Panc1 (cell line): ENCODE measurements around the gene PAK2. TPM values are rescaled to one million over a fixed set of nuclear protein-coding genes. Genes with fewer than 3 reads are reported as not detected.
"Not testable (repeated sequence)": the region's sequence is repeated elsewhere in the genome, so short reads cannot be mapped to it uniquely, and the experiment has no call there.

Experiments
- ATAC-seq: fragments of 200-7000 bp; cut with Tn5 transposase; 2 replicates; pipeline ENCODE4 v1.9.1; 2020; ENCODE audit warnings: mild to moderate bottlenecking, moderate library complexity
- BruUV-seq: library from RNA; stranded (reverse); fragments of 400-500 nt; replicated peaks from 2 replicates; lab custom pipeline; 2021; lab: Mats Ljungman, UMichigan
- CTCF ChIA-PET: fragments of 300-600 bp; sonication (Branson Sonifier 250); formaldehyde crosslinking; loops from one replicate; lab custom pipeline; 2022; ENCODE audit warnings: antibody characterized with exemption; lab: Charles Lee
- POLR2A ChIA-PET: fragments of 300-600 bp; sonication (Branson Sonifier 250); formaldehyde crosslinking; loops from one replicate; lab custom pipeline; 2022; ENCODE audit warnings: antibody characterized with exemption; lab: Charles Lee
- DNase-seq: peaks from one replicate; pipeline ENCODE4 v3.0.0-alpha.2; 2010; ENCODE audit warnings: low read depth, low spot score
- H3K27ac ChIP-seq: 2 replicates; pipeline ENCODE4 v1.5.1; 2011; ENCODE audit warnings: mild to moderate bottlenecking, low read length, inconsistent platforms
- H3K27me3 ChIP-seq: fragments of 200-500 bp; sonication (Bioruptor generic); 2 replicates; pipeline ENCODE4 v1.6.0; 2014; ENCODE audit warnings: low read length, inconsistent platforms; ENCODE audit not compliant: control insufficient read depth, insufficient read depth
- H3K36me3 ChIP-seq: fragments of 200-500 bp; sonication (Bioruptor generic); 2 replicates; pipeline ENCODE4 v1.5.1; 2014; ENCODE audit warnings: inconsistent platforms, mild to moderate bottlenecking, low read length, moderate library complexity; ENCODE audit not compliant: control insufficient read depth, insufficient read depth
- H3K4me1 ChIP-seq: 2 replicates; pipeline ENCODE4 v1.5.1; 2011; ENCODE audit warnings: inconsistent platforms, mild to moderate bottlenecking, low read length, moderate library complexity; ENCODE audit not compliant: control insufficient read depth, insufficient read depth
- H3K4me3 ChIP-seq, 2 experiments: 2 replicates each; pipeline ENCODE4 v1.5.1; 2011 to 2012; ENCODE audit warnings: low read depth in 2 of 2, low read length in 2 of 2, mild to moderate bottlenecking in 2 of 2, inconsistent platforms in 1 of 2, moderate library complexity in 1 of 2
- H3K9me3 ChIP-seq: fragments of 200-500 bp; sonication (Bioruptor generic); 2 replicates; pipeline ENCODE4 v1.5.1; 2014; ENCODE audit warnings: low read depth, mild to moderate bottlenecking, inconsistent platforms, low read length, moderate library complexity; ENCODE audit not compliant: control insufficient read depth, insufficient read depth
- CTCF ChIP-seq: fragments of 450-650 bp; IDR thresholded peaks from 2 replicates; pipeline ENCODE4 v1.5.1; 2017; ENCODE audit warnings: mild to moderate bottlenecking
- POLR2AphosphoS5 ChIP-seq: IDR thresholded peaks from 2 replicates; pipeline ENCODE4 v1.6.1; 2012; ENCODE audit warnings: mild to moderate bottlenecking, low read depth, low read length, moderate library complexity
- REST ChIP-seq, 2 experiments: IDR thresholded peaks; 2 replicates each; pipeline ENCODE4 v1.6.1; 2011 to 2012; ENCODE audit warnings: low read depth in 2 of 2, control low read depth in 1 of 2, low read length in 1 of 2, mild to moderate bottlenecking in 1 of 2, moderate library complexity in 1 of 2; ENCODE audit not compliant: insufficient read depth in 1 of 2
- SIN3A ChIP-seq: IDR thresholded peaks from 2 replicates; pipeline ENCODE4 v1.6.1; 2012; ENCODE audit warnings: low read depth, mild to moderate bottlenecking, low read length, moderate library complexity, borderline replicate concordance; ENCODE audit not compliant: insufficient read depth
- TCF7L2 ChIP-seq: IDR thresholded peaks from 2 replicates; pipeline ENCODE4 v1.6.1; 2011; ENCODE audit warnings: mild to moderate bottlenecking, low read depth, low read length, inconsistent platforms
- in situ Hi-C: cut with HindIII; loops from 2 replicates; pipeline ENCODE4 v1.10.0; 2016; ENCODE audit warnings: low sequenced_read_pairs, low pct_unique_long_range_greater_than_20kb
- intact Hi-C: fragments of 100-400 bp; cut with micrococcal nuclease; formaldehyde crosslinking; loops from one replicate; pipeline ENCODE4 v1.10.0; 2022; ENCODE audit not compliant: unreplicated experiment
- total RNA-seq: library from RNA; stranded (reverse); gene quantifications from one replicate; pipeline ENCODE4 v1.2.1, GENCODE V29; 2021; ENCODE audit not compliant: unreplicated experiment

The PAK2 gene
- total RNA-seq, 1 experiment from 2014 or later: 185 TPM

DNA sequence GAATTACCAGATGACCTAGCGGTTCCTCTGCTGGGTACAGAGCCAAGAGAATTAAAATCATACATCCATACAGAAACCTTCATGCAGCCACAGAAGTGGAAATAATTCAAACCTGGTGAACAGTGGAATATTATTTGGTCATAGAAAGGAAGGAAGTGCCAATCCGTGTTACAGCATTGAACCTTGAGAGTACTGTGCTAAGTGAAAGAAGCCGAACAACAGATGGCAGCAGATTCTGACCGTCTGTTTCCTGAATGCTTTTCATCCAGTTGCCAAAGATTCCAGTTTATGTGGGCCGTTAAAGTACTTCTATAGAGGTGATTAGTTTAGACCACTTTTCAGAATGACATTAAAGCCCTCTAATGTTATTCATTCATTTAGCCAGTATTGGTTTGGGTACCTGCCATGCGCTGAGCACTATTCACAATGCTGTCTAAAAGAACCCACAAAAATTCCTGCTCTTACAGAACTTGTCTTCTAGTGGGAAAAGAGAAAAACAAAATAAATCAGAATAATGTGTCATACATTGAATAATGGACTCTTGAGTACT lies 82.2 kb downstream of the PAK2 start:
- ChIA-PET POLR2A (no interaction called here), CTCF (no interaction called here)
- no peak for DNase-seq
- TF ChIP-seq POLR2AphosphoS5 (no peak), CTCF (no peak), SIN3A (no peak)
- TSS peak; percentile 8 for BruUV-seq
- H3K9me3 ChIP-seq: no peaks in the 10 kb centered on the region
- H3K27me3 ChIP-seq: no peaks in the 10 kb centered on the region
- no peak overlapping the region for H3K4me3 ChIP-seq
- no peaks in the 10 kb centered on the region for H3K4me1 ChIP-seq
- ATAC-seq: no peak
- H3K36me3 ChIP-seq: peaks cover 28% of the 10 kb centered on the region
- intact Hi-C loops: no loop called here
- no peak overlapping the region for H3K27ac ChIP-seq
- in situ Hi-C loops: no loop called here

DNA sequence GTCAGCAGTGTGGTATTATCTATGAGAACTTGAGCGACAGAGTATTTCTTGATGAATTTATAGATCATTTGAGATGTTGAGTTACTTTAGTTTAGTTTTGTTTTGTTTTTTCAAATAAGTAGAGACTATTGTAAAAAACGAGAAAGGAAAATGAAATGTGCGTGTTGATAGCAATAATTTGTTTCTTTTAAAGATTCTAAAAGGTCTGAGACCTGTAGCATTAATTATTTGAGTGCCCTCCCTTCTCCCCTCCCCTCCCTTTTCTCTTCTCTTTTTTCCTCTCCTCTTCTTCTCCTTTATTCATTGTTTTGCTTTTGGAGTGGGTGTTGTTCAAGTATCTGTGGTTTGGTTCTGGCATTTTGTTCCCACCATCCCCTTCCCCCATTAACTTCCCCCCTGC lies 90.0 kb downstream of the PAK2 start:
- peaks cover 11% of the 10 kb centered on the region; the same call in 1 of the 2 replicates for H3K36me3 ChIP-seq
- TSS peak; percentile 65 for BruUV-seq
- H3K27me3 ChIP-seq, intact Hi-C loops, DNase-seq, POLR2A ChIA-PET, H3K9me3 ChIP-seq, H3K4me1 ChIP-seq, H3K27ac ChIP-seq, H3K4me3 ChIP-seq, CTCF ChIA-PET, ATAC-seq, in situ Hi-C loops: not testable (repeated sequence)

DNA sequence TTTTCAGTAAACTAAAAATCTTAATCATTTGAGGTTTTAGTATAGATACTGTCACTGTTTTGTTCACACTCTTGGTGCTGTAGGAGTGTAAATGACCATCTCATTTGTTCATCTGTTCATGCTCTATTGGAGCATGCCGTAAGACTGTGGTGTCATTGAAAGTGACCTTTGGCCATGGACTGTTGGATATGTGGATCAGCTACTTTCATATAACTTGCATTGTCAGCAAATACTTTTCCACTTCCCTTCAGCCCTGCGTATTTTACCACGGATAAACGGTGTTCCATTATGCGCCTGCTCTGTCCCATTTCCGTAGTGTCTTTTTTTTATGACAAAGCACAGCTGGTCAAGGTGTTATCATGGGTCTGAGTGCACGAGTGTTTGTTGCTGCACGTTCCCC lies 95.4 kb downstream of the PAK2 start:
- Histone ChIP-seq H3K27ac (no peak overlapping the region), H3K4me1 (no peaks in the 10 kb centered on the region), H3K27me3 (no peaks in the 10 kb centered on the region), H3K4me3 (no peak overlapping the region), H3K9me3 (no peaks in the 10 kb centered on the region), H3K36me3 (peaks cover 7% of the 10 kb centered on the region; the same call in 1 of the 2 replicates)
- ChIA-PET CTCF (interaction anchor here (1.0 kb wide), 1 partner anchor 8 kb away, joined by 5 read pairs; no protein-coding TSS in a partner anchor), POLR2A (no interaction called here)
- ATAC-seq (no peak), DNase-seq (no peak)
- intact Hi-C loops (no loop called here), in situ Hi-C loops (no loop called here)
- TF ChIP-seq CTCF: 0 out of 2 replicates have a peak, but pooled peaks have one; percentile 6
- no peak for TF ChIP-seq REST (IDR thresholded peaks at IDR 0.05; ENCODE audit: insufficient read depth in 1 of 2, low read depth in 2 of 2, low read length in 1 of 2)
- no peak for TF ChIP-seq SIN3A
- 0 out of 2 replicates have a peak, but pooled peaks have one; percentile 30 for TF ChIP-seq POLR2AphosphoS5
- no peak for TF ChIP-seq TCF7L2
- no TSS peak for BruUV-seq

GRCh38 chr3:196836626-196837025 lies 97.0 kb downstream of the PAK2 start:
- DNase-seq, H3K4me3 ChIP-seq, H3K36me3 ChIP-seq, POLR2A ChIA-PET, in situ Hi-C loops, ATAC-seq, H3K9me3 ChIP-seq, CTCF ChIA-PET, H3K27ac ChIP-seq, intact Hi-C loops, H3K4me1 ChIP-seq, BruUV-seq, H3K27me3 ChIP-seq: not testable (repeated sequence)
